ENCODE measurements around the gene LRRC8D.

DNA sequence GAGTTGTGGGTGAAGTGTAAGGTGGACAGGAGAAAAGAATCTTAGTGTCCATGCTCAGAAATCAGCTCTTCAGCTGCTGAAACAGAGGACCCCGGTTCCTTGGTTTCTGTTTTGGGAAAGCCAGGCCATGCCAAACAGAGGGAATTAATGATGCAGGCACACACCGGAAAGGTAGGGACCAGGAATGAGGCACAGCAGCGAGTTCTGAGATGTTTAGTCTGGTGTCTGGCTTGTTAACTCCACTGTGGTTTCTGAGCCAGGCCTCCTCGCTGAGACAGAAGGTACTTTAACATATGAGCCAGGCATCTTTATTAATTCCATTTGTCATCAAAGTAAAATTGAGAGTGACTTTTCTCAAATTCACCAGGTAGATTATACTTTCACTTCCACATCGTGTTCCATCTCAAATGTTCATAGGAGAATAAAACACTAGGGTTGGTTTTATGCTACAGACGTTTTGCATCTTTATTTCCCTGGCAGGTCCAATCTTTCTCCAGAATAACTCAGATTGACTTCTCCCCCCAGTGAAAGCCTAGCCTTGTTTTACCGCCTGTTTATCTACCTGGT, 23.5 kb downstream of the LRRC8D start:
- TF ChIP-seq, protein P1, sequence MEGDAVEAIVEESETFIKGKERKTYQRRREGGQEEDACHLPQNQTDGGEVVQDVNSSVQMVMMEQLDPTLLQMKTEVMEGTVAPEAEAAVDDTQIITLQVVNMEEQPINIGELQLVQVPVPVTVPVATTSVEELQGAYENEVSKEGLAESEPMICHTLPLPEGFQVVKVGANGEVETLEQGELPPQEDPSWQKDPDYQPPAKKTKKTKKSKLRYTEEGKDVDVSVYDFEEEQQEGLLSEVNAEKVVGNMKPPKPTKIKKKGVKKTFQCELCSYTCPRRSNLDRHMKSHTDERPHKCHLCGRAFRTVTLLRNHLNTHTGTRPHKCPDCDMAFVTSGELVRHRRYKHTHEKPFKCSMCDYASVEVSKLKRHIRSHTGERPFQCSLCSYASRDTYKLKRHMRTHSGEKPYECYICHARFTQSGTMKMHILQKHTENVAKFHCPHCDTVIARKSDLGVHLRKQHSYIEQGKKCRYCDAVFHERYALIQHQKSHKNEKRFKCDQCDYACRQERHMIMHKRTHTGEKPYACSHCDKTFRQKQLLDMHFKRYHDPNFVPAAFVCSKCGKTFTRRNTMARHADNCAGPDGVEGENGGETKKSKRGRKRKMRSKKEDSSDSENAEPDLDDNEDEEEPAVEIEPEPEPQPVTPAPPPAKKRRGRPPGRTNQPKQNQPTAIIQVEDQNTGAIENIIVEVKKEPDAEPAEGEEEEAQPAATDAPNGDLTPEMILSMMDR (IDR thresholded peaks at IDR 0.05): no peak
- TF ChIP-seq POLR2A (IDR thresholded peaks at IDR 0.05): no peak
